AG08395 (cell line): ENCODE measurements around the gene IMMP2L.

Experiments used
- DNase-seq: peaks from one replicate; pipeline ENCODE4 v3.0.0; 2012; ENCODE audit warnings: mixed read lengths, low spot score

The IMMP2L gene

GRCh38 chr7:111029574-111030251 lies 532.6 kb downstream of the IMMP2L start:
- peak; percentile 9 for DNase-seq

GRCh38 chr7:111029141-111029572 lies 533.1 kb downstream of the IMMP2L start:
- no peak for DNase-seq

- no peak for DNase-seq
Observed at GRCh38 chr7:111027396-111027795, 534.9 kb downstream of the IMMP2L start.

- DNase-seq: no peak
Observed at GRCh38 chr7:111026806-111027205, 535.5 kb downstream of the IMMP2L start.

- DNase-seq: no peak
Observed at GRCh38 chr7:111026343-111026742, 535.9 kb downstream of the IMMP2L start.

- no peak for DNase-seq
Observed at GRCh38 chr7:111025006-111025405, 537.3 kb downstream of the IMMP2L start.

GRCh38 chr7:111018960-111019736 lies 543.1 kb downstream of the IMMP2L start:
- DNase-seq: no peak

GRCh38 chr7:111018447-111018846 lies 543.8 kb downstream of the IMMP2L start:
- DNase-seq: no peak

GRCh38 chr7:111014079-111014478 lies 548.2 kb downstream of the IMMP2L start:
- DNase-seq: no peak

- no peak for DNase-seq
Observed at GRCh38 chr7:111012799-111013675, 549.3 kb downstream of the IMMP2L start.

- DNase-seq: no peak
Observed at GRCh38 chr7:111012149-111012548, 550.1 kb downstream of the IMMP2L start.

- DNase-seq: no peak
Observed at GRCh38 chr7:111011520-111011919, 550.8 kb downstream of the IMMP2L start.

GRCh38 chr7:111010798-111011197 lies 551.5 kb downstream of the IMMP2L start:
- DNase-seq: no peak

- DNase-seq: no peak
Observed at GRCh38 chr7:111009526-111010040, 552.7 kb downstream of the IMMP2L start.

- peak; percentile 7 for DNase-seq
Observed at GRCh38 chr7:111006691-111007090, 555.6 kb downstream of the IMMP2L start.

- DNase-seq: no peak
Observed at GRCh38 chr7:111006040-111006439, 556.3 kb downstream of the IMMP2L start.

- DNase-seq: no peak
Observed at GRCh38 chr7:111005445-111005844, 556.8 kb downstream of the IMMP2L start.

GRCh38 chr7:111004310-111004901 lies 557.9 kb downstream of the IMMP2L start:
- no peak for DNase-seq

- DNase-seq: no peak
Observed at GRCh38 chr7:111003883-111004282, 558.4 kb downstream of the IMMP2L start.

- no peak for DNase-seq
Observed at GRCh38 chr7:110994028-110994967, 568.0 kb downstream of the IMMP2L start.
